Fibroblast of lung (primary cell): Measurements from ENCODE around the gene TMEM117.

Experiments used
- EZH2 ChIP-seq: IDR thresholded peaks from 2 replicates; pipeline ENCODE4 v1.5.1; 2012; ENCODE audit warnings: low read length, control low read depth, mild to moderate bottlenecking; ENCODE audit errors: missing control alignments
- TF ChIP-seq, protein P1 (sequence below), 2 donors: IDR thresholded peaks in 1 of 2; conservative IDR thresholded peaks in 1 of 2; 1 replicate in 1 of 2; 2 replicates in 1 of 2; pipeline ENCODE4 v1.5.1; 2011 to 2012; ENCODE audit warnings: low read length in 2 of 2, control low read depth in 1 of 2, inconsistent platforms in 1 of 2, low read depth in 1 of 2, mild to moderate bottlenecking in 1 of 2

DNA sequence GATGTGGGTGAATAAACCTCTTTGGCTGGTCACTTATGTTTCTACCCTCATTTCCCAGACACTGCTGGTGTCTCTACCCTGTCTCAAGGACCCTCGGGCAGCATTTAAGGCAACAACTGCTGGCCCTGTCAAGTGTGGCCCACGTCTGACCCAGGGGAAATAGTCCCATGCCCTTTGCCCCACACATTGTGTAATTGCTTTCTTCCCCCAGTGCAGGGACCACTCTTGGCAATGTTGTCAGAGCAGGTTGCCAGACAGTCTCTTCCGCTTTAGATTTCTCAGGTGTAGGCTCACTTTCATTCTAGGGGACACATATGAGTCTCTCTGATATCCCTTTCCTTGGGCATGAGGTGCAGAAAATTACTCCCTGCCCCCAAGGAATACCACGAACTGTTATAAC is 216.7 kb downstream of the TMEM117 start:
- TF ChIP-seq, protein P1, sequence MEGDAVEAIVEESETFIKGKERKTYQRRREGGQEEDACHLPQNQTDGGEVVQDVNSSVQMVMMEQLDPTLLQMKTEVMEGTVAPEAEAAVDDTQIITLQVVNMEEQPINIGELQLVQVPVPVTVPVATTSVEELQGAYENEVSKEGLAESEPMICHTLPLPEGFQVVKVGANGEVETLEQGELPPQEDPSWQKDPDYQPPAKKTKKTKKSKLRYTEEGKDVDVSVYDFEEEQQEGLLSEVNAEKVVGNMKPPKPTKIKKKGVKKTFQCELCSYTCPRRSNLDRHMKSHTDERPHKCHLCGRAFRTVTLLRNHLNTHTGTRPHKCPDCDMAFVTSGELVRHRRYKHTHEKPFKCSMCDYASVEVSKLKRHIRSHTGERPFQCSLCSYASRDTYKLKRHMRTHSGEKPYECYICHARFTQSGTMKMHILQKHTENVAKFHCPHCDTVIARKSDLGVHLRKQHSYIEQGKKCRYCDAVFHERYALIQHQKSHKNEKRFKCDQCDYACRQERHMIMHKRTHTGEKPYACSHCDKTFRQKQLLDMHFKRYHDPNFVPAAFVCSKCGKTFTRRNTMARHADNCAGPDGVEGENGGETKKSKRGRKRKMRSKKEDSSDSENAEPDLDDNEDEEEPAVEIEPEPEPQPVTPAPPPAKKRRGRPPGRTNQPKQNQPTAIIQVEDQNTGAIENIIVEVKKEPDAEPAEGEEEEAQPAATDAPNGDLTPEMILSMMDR (conservative IDR thresholded peaks at IDR 0.05 in 1 of 2, IDR thresholded peaks at IDR 0.05 in 1 of 2; ENCODE audit: low read depth in 1 of 2, low read length in 2 of 2) = no peak
- TF ChIP-seq EZH2 = no peak
